BE2C (cell line): Measurements from ENCODE around the gene ADIPOQ.
"Not testable (repeated sequence)": the region's sequence is repeated elsewhere in the genome, so short reads cannot be mapped to it uniquely, and the experiment has no call there.

Experiments used
- DNase-seq: peaks from one replicate; pipeline ENCODE4 v3.0.0-alpha.2; 2020
- H3K27me3 ChIP-seq: fragments of 250-450 bp; sonication (Bioruptor Pico); 2 replicates; pipeline ENCODE4 v1.5.1; 2020; ENCODE audit warnings: mild to moderate bottlenecking
- H3K36me3 ChIP-seq: fragments of 250-450 bp; sonication (Bioruptor Pico); 2 replicates; pipeline ENCODE4 v1.5.1; 2020; ENCODE audit warnings: mild to moderate bottlenecking
- H3K4me1 ChIP-seq: fragments of 250-450 bp; sonication (Bioruptor Pico); 2 replicates; pipeline ENCODE4 v1.5.1; 2020
- H3K4me3 ChIP-seq: 2 replicates; pipeline ENCODE4 v1.5.1; 2011; ENCODE audit warnings: low read depth, low read length
- H3K9me3 ChIP-seq: fragments of 250-450 bp; sonication (Bioruptor Pico); 2 replicates; pipeline ENCODE4 v1.5.1; 2020
- CTCF ChIP-seq: IDR thresholded peaks from 2 replicates; pipeline ENCODE4 v1.5.1; 2012; ENCODE audit warnings: mild to moderate bottlenecking, low read depth, low read length

The ADIPOQ gene

GRCh38 chr3:186896006-186896405 is 53.5 kb downstream of the ADIPOQ start:
- H3K27me3 ChIP-seq = no peaks in the 10 kb centered on the region
- DNase-seq = no peak
- H3K36me3 ChIP-seq = no peaks in the 10 kb centered on the region
- H3K9me3 ChIP-seq = no peaks in the 10 kb centered on the region
- TF ChIP-seq CTCF = no peak
- no peaks in the 10 kb centered on the region; the same call in none of the 2 replicates for H3K4me1 ChIP-seq
- no peak overlapping the region for H3K4me3 ChIP-seq

GRCh38 chr3:186896875-186897274 is 54.4 kb downstream of the ADIPOQ start:
- no peak overlapping the region for H3K4me3 ChIP-seq
- no peak for TF ChIP-seq CTCF
- DNase-seq = no peak

GRCh38 chr3:186901135-186901734 is 58.7 kb downstream of the ADIPOQ start:
- H3K27me3 ChIP-seq = no peaks in the 10 kb centered on the region
- TF ChIP-seq CTCF = no peak
- no peak overlapping the region for H3K4me3 ChIP-seq
- H3K9me3 ChIP-seq = no peaks in the 10 kb centered on the region
- H3K4me1 ChIP-seq = no peaks in the 10 kb centered on the region
- no peaks in the 10 kb centered on the region for H3K36me3 ChIP-seq
- no peak for DNase-seq

More at GRCh38 chr3:186896875-186897274, 54.4 kb downstream of the ADIPOQ start:
- Histone ChIP-seq H3K27me3 (no peaks in the 10 kb centered on the region), H3K9me3 (no peaks in the 10 kb centered on the region), H3K4me1 (no peaks in the 10 kb centered on the region; the same call in none of the 2 replicates), H3K36me3 (no peaks in the 10 kb centered on the region)

GRCh38 chr3:186902154-186902553 is 59.6 kb downstream of the ADIPOQ start:
- no peak for DNase-seq
- Histone ChIP-seq H3K36me3 (no peaks in the 10 kb centered on the region), H3K4me3 (no peak overlapping the region), H3K4me1 (no peaks in the 10 kb centered on the region), H3K9me3 (no peaks in the 10 kb centered on the region), H3K27me3 (no peaks in the 10 kb centered on the region)
- TF ChIP-seq CTCF = no peak

GRCh38 chr3:186902713-186903112 is 60.2 kb downstream of the ADIPOQ start:
- Histone ChIP-seq H3K27me3 (no peaks in the 10 kb centered on the region), H3K4me3 (no peak overlapping the region), H3K9me3 (no peaks in the 10 kb centered on the region), H3K36me3 (no peaks in the 10 kb centered on the region), H3K4me1 (no peaks in the 10 kb centered on the region)
- DNase-seq = no peak
- TF ChIP-seq CTCF = no peak

GRCh38 chr3:186903676-186904075 is 61.2 kb downstream of the ADIPOQ start:
- not testable (repeated sequence) for DNase-seq, H3K27me3 ChIP-seq, H3K4me1 ChIP-seq, H3K4me3 ChIP-seq, H3K9me3 ChIP-seq, H3K36me3 ChIP-seq

- H3K27me3 ChIP-seq, H3K4me1 ChIP-seq, H3K4me3 ChIP-seq, H3K36me3 ChIP-seq, H3K9me3 ChIP-seq, DNase-seq: not testable (repeated sequence)
These were observed 64.6 kb downstream of the ADIPOQ start for GRCh38 chr3:186907075-186907474.
